ENCODE data around the gene EPS8.

Gene EPS8

GRCh38 chr12:15597125-15597830 is 191.9 kb downstream of the EPS8 start:
- no peak for DNase-seq

- DNase-seq: no peak
Measured at GRCh38 chr12:15596174-15596573, 193.0 kb downstream of the EPS8 start.

GRCh38 chr12:15592934-15593333 is 196.3 kb downstream of the EPS8 start:
- no peak for DNase-seq

GRCh38 chr12:15591811-15592210 is 197.4 kb downstream of the EPS8 start:
- no peak for DNase-seq

GRCh38 chr12:15590180-15590826 is 198.9 kb downstream of the EPS8 start:
- DNase-seq: peak; percentile 71

GRCh38 chr12:15589328-15590032 is 199.7 kb downstream of the EPS8 start:
- DNase-seq: no peak

GRCh38 chr12:15584366-15585041 is 204.7 kb downstream of the EPS8 start:
- DNase-seq: no peak

GRCh38 chr12:15583804-15584203 is 205.4 kb downstream of the EPS8 start:
- no peak for DNase-seq

- no peak for DNase-seq
Measured at GRCh38 chr12:15581006-15581405, 208.2 kb downstream of the EPS8 start.

- no peak for DNase-seq
Measured at GRCh38 chr12:15580431-15580830, 208.8 kb downstream of the EPS8 start.

- no peak for DNase-seq
Measured at GRCh38 chr12:15575671-15576541, 213.3 kb downstream of the EPS8 start.

- no peak for DNase-seq
Measured at GRCh38 chr12:15574353-15574752, 214.8 kb downstream of the EPS8 start.

All from islet precursor cell (in vitro differentiated cells).